Cerebellar nuclear complex (tissue), 1 donor: ENCODE results near the gene SYT6.

Experiments
- DNase-seq, 2 experiments: peaks; one replicate each; lab custom pipeline; 2025; lab: John Stamatoyannopoulos, UW

Gene SYT6

DNA sequence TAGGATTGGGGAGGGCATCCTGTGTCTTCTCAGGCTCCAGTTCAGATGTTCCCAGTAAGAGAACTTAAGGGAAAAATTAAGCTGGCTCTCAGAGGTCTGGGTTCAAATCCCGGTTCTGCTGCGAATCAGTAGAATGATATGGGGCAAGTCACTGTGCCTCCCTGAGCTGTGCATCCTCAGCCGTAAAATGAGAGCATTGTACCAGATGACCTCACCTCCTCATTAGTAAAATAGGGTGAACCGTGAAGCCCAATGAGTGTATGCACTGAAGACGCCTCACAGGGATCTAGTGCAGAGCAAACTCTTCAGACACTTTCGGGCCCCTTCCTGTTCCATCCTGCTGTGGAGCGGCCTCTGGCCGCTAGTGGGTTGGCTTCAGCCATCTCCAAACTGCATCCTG, 36.0 kb downstream of the SYT6 start:
- no peak for DNase-seq

DNA sequence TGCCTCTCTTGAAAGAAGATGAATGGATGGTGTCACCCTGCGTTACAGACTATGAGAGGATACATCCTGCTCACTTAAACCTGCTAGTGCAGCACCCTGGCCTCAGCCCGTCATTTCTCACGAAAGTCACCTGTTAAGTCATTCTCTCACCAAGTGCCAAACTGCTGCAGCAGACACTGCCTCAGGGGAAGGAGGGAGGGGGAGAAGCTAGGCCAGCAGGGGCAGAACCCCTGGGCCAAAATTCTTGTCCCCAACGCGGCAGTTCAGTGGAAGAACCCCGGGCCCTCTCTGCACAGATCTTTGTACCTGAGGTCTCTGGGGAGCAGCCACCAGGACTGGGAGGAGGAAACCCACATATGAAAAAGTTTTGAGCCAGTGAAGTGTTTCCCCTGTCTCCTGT, 37.6 kb downstream of the SYT6 start:
- DNase-seq, result no peak

DNA sequence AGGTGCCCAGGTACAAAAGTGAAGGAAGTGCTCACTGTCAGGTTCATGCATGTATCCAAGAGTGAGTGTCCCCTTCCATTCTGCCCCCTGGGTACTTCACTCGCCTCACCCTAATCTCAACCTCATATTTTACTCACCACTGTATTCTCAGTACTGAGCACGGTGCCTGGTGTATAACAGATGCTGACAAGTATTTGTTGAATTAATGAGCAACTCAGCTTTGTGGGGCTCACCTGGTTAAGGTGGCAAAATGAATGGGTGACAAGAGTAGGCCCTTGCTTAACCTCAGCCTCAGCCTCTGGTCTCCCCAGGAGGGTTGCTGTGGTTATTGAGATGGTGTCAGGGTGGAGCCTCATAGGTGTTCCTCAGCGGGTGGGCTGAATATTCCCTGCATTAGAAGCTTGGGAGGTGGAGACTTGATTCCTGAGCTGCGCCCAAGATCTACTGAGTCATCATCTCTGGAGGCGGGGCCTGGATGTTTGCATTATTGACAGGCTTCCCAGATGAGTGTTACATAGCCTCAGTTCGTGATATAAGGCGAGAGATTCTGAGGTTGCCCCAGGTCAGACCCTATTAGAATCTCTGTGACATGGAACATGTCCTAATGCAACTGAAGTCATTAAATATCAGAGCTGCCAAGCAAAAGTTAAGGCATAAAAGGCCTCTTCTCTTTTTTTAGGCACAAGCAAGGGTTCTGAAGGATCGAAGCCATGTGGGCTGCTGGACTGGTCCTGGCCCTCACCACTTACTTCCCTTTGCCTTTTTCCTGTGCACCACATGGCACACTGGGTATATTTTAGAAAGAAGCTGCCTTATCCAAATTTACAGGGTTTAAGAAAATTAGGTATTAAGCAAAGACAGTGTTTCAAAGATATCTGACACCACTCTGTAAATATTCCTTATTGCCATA, 39.2 kb downstream of the SYT6 start:
- no peak for DNase-seq

DNA sequence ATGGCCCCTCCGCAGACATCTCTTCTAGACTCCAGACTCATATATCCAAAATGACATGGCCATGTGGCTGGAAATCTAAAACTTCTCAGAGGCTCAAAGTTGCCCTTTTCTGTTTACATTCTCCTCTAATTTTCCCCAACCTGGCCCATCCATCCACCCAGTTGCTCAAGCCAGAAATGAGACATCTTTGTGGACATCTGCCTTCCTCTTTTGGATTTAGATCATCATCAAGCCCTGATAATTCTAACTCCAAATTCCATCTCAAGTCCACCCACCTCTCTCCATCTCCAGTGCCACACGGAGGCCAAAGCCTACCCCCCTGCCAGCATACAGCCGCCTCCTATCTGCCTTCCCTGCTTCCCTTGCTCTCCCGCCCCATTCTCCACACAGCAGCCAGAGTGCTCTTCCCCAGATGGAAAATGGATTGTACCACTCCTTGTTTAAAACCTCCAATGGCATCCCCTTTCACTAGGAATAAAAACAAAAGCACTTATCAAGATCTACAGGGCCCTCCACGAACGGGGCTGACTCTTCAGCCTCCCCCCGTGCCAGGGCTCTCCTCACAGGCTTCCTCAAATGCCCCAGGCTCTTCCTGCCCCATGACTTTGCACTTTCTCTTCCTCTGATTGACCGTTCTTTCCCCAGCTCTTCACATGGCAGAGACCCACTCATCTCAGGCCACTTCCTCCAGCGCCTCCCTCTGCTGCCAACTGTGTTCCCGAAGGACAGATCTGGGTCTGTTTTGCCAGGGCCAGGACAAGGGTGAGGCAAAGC, 40.1 kb downstream of the SYT6 start:
- DNase-seq, result no peak

DNA sequence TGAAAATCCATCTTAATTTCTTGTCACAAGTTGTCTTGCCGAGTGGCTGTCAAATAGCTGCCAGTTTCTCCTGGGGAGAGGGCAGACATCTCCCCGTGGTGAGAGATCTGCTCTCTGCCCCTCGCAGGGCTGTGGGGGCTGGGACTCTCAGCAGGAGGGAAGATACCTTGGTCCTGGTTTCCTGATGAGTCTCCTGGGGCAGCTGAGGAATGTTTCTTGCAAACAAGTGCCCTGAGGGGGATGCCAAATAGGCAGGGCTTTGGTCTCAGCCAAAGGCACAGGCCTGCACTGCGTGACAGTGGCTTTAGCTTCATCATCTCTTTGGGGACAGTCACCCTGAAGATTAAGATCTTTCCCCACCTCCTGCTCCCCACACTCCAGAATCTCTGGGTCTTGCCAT, 40.9 kb downstream of the SYT6 start:
- no peak for DNase-seq

DNA sequence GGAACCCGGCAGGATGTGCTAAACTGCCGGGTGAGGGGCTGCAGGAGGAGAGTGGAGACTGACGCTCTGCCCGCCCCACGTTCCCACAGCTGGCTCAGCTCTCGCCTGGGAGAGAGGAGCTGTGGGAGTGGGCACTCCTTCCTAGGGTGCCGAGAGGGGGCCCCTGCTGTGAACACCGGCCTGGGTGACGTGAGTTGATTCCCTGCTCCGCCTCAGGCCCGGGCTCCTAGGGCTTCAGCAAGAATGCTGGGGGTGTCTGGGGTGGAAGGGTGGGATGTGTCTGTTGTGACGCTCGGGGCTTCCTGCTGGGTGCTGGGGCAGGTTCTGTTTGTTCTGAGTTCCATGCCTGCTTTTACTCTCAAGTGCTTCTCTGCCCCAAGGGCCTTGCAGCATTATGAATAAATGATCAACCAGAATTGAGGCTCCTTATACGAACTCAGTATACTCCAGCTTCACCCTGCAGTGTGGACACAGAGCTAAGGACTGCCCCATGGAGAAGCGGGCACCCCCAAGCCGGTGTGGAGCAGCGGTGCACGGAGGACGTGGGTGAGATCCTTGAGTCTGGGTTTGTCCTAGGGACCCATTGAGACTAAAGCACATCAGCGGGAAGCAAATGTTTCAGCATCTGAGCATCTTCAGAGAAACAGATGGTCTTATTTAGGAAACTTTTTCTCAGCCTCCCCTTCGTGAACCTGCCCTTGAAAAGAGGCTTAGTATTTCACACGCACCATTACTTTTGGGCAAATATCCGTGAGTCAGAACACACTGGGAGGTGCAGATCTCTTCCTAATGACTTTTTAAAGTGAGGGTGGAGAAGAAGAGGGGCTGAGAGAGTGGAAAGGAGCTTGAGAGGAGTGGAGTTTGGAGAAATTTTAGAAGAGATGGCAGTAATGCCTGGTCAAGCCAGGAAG, 41.7 kb downstream of the SYT6 start:
- DNase-seq, result no peak

DNA sequence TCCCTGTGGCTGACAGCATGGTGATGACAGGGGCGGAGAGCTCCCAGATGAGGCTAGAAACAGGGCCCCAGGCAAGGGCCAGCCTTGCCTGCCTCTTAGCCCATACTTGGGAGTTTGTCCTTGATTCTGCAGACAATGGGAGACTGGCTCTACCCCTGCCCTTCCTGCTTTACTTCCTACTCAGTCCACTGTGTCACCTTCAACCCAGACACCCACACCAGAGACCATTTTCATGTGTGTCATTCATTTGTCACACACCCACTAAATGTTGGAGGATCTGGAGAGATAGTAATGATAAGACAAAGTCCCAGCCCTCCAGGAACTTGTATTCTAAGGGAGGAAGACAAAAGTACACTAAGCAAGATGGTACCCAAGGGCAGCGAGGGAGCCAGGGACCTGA, 43.7 kb downstream of the SYT6 start:
- DNase-seq, result no peak

DNA sequence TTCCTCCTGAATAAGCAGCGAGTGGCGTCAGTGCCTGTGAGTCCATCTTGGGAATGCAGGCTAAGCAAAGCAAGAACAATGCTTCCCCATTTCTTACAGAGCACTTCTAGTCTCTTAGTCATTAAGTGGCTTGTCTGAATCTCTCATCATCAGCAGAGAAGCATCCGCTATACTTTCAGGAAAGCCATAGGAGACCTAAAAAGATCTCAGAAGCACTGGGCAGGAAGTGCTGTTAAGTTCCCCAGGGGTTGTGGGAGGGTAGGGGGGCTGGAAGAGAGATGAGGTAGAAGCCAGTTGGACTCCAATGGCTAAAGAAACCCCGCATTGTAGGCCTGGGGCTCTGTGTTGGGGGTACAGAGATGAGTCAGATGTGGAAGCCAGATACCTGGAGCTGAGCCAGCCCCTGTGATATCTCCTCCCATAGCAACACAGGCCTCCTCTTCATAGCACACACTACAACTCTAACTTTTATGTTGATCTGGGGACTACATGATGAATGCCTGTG, 44.9 kb downstream of the SYT6 start:
- no peak for DNase-seq

DNA sequence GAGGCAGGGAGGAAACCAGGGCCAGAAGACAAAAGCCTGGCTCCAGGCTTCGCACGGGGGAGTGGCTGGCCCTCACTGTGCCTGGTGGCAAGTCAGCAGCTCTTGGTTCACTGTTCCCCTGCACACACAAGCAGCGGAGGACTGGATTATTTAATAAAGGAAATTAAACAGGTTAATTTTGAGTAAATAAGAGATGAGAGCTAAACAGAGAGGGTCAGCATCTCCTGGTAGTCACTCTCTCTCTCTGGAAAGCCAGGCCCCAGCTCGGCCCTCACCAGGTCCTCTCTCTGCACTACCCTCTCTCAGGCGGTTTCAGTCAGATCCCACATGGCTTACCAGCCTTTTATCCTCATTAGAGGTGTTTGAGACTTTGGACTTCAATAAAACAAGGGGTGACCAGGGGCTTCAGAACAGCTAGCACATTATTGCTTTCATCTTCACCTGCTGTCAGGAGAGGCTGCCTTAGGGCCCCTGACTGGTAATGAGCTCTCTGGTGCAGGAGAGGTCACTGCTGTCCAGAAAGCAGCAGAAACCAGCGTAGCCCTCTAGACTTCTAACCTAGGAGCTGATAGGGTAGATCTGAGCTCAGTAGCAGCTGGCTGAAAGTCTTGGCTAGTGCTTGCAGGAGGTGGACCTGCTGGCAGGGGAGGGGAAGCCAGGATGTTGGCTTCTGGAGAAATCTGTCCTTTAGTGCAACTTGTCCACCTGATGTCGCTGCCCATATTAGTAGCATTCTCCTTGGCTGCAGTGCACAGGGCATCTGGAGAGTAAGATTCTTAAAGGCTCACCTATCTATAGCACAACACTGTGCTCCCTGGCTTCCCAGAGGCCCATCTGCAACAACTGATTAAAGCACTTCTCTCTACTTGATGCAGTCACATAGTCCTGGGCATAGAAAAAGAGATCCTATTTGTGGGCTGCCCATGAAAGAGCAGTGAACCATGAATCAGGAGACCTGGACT, 45.9 kb downstream of the SYT6 start:
- DNase-seq, result no peak

DNA sequence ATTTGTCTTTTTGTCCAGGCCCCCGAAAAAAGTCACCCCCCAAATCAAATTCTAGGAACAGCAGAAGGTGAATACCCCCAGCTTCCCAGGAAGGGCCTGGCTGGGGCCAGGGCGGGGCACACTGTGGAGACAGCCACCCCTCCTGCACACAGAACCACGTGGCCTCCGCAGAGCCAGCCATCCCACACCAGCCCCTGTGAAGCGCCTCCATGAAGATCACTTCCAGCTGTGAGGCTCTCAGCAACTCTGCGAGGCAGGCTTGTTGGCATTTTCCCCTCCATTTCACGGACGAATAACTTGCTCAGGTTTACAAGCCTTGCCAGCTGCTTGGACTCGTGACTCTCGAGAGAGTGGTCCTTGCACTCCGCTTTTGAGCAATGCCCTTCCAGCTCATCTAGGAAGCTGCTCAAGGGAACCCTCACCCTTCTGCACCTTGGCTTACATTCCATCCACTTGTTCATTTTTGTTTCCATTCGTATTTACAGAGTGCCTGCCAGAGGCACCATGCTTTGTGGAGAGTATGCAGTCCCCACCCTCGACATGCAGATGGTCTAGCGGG, 48.2 kb downstream of the SYT6 start:
- no peak for DNase-seq

DNA sequence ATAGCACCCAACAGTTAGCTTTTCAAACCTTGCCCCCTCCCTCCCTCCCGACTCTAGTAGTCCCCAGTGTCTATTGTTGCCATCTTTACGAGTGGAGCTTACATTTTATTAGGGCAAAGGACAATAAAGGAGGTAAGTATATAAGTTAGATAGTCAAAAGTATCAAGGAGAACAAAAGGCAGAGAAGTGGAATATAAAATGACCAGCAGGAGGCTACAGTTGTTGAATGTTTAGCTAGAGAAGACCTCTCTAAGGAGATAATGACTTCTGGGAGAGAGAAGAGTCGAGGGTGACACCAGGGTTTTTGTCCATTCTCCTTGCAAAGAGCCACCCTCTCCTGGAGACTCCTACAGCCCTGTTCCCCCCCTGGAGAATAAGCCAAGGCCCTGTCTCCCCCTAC, 48.7 kb downstream of the SYT6 start:
- DNase-seq, result no peak

DNA sequence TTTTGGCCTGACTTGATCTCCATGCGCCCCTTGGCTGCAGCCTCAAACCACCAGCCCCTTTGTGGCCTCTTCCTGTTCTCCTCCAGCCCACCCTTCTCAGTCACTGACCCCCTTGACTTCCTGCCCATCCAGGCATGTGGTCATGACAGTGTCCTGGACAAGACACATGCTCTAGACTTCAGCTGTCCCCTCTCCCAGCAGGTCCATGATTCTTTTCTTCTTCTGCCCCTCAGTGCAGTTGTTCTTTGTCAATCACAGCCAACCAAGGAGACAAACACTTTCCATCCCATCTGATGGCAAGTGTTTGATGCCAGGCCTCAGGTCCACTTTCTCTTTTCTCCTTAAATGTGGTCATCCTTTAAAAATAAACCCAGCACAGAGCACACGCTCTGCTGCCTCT, 49.7 kb downstream of the SYT6 start:
- DNase-seq, result no peak

DNA sequence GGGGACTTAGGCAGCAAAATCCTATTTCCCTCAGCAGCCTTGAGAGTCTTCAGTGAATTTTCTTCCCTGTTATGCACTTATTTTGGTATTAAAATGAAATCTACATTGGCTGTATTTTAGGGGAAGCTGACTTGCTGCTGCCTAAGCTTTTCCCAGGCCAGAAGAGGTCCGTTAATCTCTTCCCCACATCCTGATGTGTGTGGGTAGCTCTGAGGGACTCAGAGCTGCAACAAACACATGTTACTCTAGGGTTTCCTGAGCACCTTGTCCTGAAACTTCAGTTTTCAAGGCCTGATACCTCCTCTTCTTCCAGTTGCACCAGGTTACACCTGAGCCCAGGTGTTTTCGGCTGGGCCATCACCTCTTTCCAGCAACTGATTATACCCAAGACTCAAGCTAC, 51.5 kb downstream of the SYT6 start:
- no peak for DNase-seq

DNA sequence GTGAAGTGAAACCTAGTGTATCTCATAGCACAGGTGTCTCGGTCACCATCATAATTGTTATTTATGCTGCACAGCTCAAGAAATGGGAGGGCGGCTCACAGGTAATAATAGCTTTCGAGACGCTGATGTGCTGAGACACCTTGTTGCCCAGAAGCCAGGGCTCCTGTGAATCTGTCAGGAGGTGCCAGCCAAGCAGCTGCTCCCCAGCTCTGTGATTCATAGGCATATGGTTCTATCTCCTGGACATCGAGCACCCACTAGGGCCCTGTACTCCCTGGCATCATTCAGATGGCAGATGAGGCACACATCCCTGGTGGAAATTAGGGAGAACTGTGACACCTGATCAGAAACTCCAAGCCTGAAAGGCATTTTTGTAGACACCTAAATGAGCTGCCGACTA, 53.5 kb downstream of the SYT6 start:
- DNase-seq, result no peak

DNA sequence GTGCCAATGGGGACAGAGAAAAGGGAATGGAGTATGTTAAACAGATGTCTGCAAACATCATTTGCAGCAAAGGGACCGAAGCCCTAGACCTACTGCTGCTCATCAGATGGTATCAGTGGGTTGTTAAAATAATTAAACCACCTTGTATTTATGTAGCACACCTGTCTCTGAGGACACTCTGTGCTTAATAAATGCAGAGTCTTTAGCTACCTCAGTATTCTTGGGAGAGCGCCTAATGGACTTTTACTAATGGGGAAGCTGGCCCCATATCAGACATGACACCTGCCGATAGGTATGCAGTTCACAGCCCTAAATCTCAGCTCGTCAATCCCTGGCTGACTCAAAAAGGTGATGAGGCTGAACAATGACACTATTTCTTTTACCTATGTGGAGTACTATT, 54.4 kb downstream of the SYT6 start:
- no peak for DNase-seq

DNA sequence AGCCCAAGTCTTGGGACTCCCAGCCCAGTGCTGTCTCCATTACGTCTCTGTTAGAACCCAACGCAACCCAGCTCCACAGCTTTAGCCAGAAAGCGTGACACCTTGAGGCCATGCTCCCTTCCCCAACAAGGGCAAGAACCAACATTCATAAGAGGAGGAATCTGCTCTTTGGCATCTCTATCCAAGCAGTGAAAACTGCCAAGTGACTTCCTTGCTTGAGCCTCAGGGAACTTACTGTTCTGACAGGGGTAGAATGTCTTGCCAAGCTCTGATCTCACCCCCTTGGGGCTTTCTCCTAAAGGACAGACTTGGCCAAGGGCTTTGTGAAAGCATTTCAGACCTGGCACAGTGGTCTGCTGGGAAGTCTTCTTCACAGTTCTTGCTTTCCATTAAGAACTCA, 56.6 kb downstream of the SYT6 start:
- no peak for DNase-seq

DNA sequence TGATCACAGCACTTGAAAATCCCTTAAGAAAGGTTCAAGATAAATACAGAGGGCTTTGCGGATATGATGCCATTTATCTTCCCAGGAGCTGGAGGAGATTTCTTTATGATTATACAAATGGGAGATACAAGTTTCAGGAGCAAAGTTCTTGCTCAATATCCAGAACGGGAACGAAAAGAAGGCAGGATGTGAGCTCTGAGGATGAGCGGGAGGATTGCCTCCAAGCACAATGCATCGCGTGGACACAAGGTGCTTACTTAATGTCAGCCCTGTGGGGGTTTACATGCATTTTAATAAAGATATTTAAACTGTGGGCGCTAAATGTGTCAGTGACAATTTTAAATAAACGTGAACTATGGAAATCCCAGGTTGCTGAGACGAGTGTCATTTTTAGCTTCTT, 59.0 kb downstream of the SYT6 start:
- no peak for DNase-seq

DNA sequence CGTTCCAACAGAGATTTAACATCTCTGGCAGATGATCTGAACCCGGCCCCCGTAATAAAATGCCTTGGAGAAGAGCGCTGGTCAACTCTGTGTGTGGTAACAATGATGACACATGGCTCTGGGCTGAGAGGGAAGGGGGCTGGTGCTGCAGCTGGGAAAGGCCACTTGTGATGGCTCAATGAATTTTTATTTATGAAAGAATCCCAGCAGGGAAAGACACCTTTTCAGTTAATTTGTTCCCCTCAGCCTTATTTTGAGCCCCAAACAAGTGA, 59.4 kb downstream of the SYT6 start:
- no peak for DNase-seq

DNA sequence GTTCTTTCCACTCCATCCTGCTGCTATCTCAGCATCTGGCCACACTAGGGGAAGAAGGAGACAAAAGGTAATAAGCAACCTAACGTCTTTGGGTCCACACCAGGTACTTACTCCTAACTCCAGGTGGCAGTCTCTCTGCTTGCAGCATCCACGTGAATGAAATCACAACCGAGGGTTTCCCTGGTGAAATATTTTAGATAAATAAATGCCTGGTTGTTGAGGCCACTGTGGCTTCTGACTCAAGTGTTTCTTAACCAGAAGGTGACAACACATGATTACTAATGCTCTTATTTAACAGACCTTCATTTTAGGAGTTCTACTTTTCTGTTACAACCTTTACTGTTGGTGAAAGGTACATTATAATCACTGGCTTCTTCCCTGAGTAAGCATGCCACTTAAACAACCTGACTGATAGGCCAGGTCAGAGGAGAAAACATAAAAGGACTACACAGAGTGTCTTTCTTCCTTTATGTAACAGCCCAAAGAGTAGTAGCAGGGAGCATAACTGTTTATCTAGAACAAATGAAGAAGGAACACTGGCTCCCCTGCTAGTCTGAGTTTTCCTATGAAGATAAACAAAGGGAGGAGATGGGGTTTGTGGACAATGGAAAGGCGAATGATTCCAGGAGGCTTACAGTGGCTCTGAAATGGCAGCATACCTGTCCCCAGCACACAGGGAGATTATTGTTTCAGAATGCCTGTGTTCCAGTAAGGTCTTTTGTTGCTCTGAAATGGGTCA, 59.9 kb downstream of the SYT6 start:
- no peak for DNase-seq
